ENCODE results near the gene ZBTB7B.

The ZBTB7B gene

GRCh38 chr1:155003766-155004351 lies 1.3 kb downstream of the ZBTB7B start:
- no peak for DNase-seq (ENCODE audit: low read depth)

GRCh38 chr1:155004352-155005075 lies 1.9 kb downstream of the ZBTB7B start:
- DNase-seq (ENCODE audit: low read depth), result no peak

- DNase-seq (ENCODE audit: low read depth), result no peak
Observed at GRCh38 chr1:155005076-155006011, 2.7 kb downstream of the ZBTB7B start.

GRCh38 chr1:155006601-155007101 lies 4.0 kb downstream of the ZBTB7B start:
- DNase-seq (ENCODE audit: low read depth), result no peak

- DNase-seq (ENCODE audit: low read depth), result no peak
Observed at GRCh38 chr1:155007251-155007828, 4.7 kb downstream of the ZBTB7B start.

- DNase-seq (ENCODE audit: low read depth), result no peak
Observed at GRCh38 chr1:155008015-155008941, 5.7 kb downstream of the ZBTB7B start.

- DNase-seq (ENCODE audit: low read depth), result no peak
Observed at GRCh38 chr1:155009221-155009711, 6.7 kb downstream of the ZBTB7B start.

GRCh38 chr1:155009742-155010141 lies 7.1 kb downstream of the ZBTB7B start:
- no peak for DNase-seq (ENCODE audit: low read depth)

GRCh38 chr1:155010211-155010918 lies 7.8 kb downstream of the ZBTB7B start:
- no peak for DNase-seq (ENCODE audit: low read depth)

- DNase-seq (ENCODE audit: low read depth), result no peak
Observed at GRCh38 chr1:155011004-155011416, 8.4 kb downstream of the ZBTB7B start.

GRCh38 chr1:155011437-155012025 lies 8.9 kb downstream of the ZBTB7B start:
- no peak for DNase-seq (ENCODE audit: low read depth)

GRCh38 chr1:155012026-155012546 lies 9.5 kb downstream of the ZBTB7B start:
- DNase-seq (ENCODE audit: low read depth), result no peak

- no peak for DNase-seq (ENCODE audit: low read depth)
Observed at GRCh38 chr1:155012776-155013602, 10.4 kb downstream of the ZBTB7B start.

GRCh38 chr1:155013632-155014031 lies 11.0 kb downstream of the ZBTB7B start:
- DNase-seq (ENCODE audit: low read depth), result no peak

- no peak for DNase-seq (ENCODE audit: low read depth)
Observed at GRCh38 chr1:155014709-155015508, 12.3 kb downstream of the ZBTB7B start.

- no peak for DNase-seq (ENCODE audit: low read depth)
Observed at GRCh38 chr1:155015527-155016230, 13.1 kb downstream of the ZBTB7B start.

GRCh38 chr1:155016231-155016831 lies 13.7 kb downstream of the ZBTB7B start:
- DNase-seq (ENCODE audit: low read depth), result no peak
